HEK293T (cell line): ENCODE data around the gene LRPPRC.

Experiments
- CTCF ChIA-PET: fragments of 350-600 bp; formaldehyde crosslinking; extraction: SDS; loops from one replicate; lab custom pipeline; 2021; ENCODE audit warnings: antibody characterized with exemption, inconsistent platforms; lab: Yijun Ruan, JAX
- POLR2A ChIA-PET: fragments of 350-600 bp; formaldehyde crosslinking; extraction: SDS; loops from one replicate; lab custom pipeline; 2020; ENCODE audit warnings: antibody characterized with exemption, inconsistent platforms; lab: Yijun Ruan, JAX
- DNase-seq: peaks from one replicate; pipeline ENCODE4 v3.0.0; 2012; ENCODE audit warnings: mixed read lengths; ENCODE audit errors: extremely low spot score
- ARNT ChIP-seq: fragments of 450-650 bp; IDR thresholded peaks from 2 replicates; pipeline ENCODE4 v1.6.1; 2017; ENCODE audit warnings: mild to moderate bottlenecking
- BHLHE40 ChIP-seq: fragments of 450-650 bp; IDR thresholded peaks from 2 replicates; pipeline ENCODE4 v1.6.1; 2016; ENCODE audit warnings: mild to moderate bottlenecking, moderate library complexity, borderline replicate concordance
- CTBP1 ChIP-seq: fragments of 450-650 bp; IDR thresholded peaks from 2 replicates; pipeline ENCODE4 v1.6.1; 2016; ENCODE audit warnings: borderline replicate concordance
- ELF4 ChIP-seq: fragments of 450-650 bp; IDR thresholded peaks from 2 replicates; pipeline ENCODE4 v1.6.1; 2017; ENCODE audit warnings: antibody characterized with exemption
- FOXA1 ChIP-seq: fragments of 450-650 bp; IDR thresholded peaks from 2 replicates; pipeline ENCODE4 v1.6.1; 2016; ENCODE audit warnings: mild to moderate bottlenecking
- FOXK2 ChIP-seq: fragments of 450-650 bp; IDR thresholded peaks from 2 replicates; pipeline ENCODE4 v1.6.1; 2016; ENCODE audit warnings: mild to moderate bottlenecking
- FOXM1 ChIP-seq: fragments of 450-650 bp; IDR thresholded peaks from 2 replicates; pipeline ENCODE4 v1.6.1; 2017; ENCODE audit warnings: mild to moderate bottlenecking, borderline replicate concordance
- HDGF ChIP-seq: fragments of 450-650 bp; IDR thresholded peaks from 2 replicates; pipeline ENCODE4 v1.6.1; 2017; ENCODE audit warnings: antibody characterized with exemption, borderline replicate concordance
- L3MBTL2 ChIP-seq: fragments of 450-650 bp; conservative IDR thresholded peaks from 2 replicates; pipeline ENCODE4 v1.6.1; 2016; ENCODE audit warnings: mild to moderate bottlenecking
- LEF1 ChIP-seq: fragments of 450-650 bp; IDR thresholded peaks from 2 replicates; pipeline ENCODE4 v1.6.1; 2017; ENCODE audit warnings: mild to moderate bottlenecking, borderline replicate concordance
- NFRKB ChIP-seq: fragments of 450-650 bp; IDR thresholded peaks from 2 replicates; pipeline ENCODE4 v1.6.1; 2016; ENCODE audit warnings: mild to moderate bottlenecking, moderate library complexity
- PKNOX1 ChIP-seq: fragments of 450-650 bp; IDR thresholded peaks from 2 replicates; pipeline ENCODE4 v1.6.1; 2016
- SP1 ChIP-seq: fragments of 450-650 bp; IDR thresholded peaks from 2 replicates; pipeline ENCODE4 v1.6.1; 2017
- SUZ12 ChIP-seq: fragments of 450-650 bp; IDR thresholded peaks from 2 replicates; pipeline ENCODE4 v1.6.1; 2016; ENCODE audit warnings: mild to moderate bottlenecking
- TARDBP ChIP-seq: fragments of 450-650 bp; IDR thresholded peaks from 2 replicates; pipeline ENCODE4 v1.6.1; 2016
- ZNF384 ChIP-seq: fragments of 450-650 bp; IDR thresholded peaks from 2 replicates; pipeline ENCODE4 v1.6.1; 2016

The LRPPRC gene

GRCh38 chr2:44005846-44006245 lies 10.1 kb upstream of the LRPPRC start:
- ChIA-PET POLR2A (no interaction called here), CTCF (no interaction called here)
- TF ChIP-seq L3MBTL2 (no peak), FOXM1 (no peak), TARDBP (no peak), ZNF384 (no peak), ELF4 (no peak), NFRKB (no peak), CTBP1 (no peak), SP1 (no peak), SUZ12 (no peak), FOXA1 (no peak), LEF1 (no peak), ARNT (no peak)
- no peak for DNase-seq

GRCh38 chr2:44004735-44005602 lies 9.2 kb upstream of the LRPPRC start:
- POLR2A ChIA-PET, result no interaction called here
- TF ChIP-seq ELF4, result no peak
- no peak for TF ChIP-seq NFRKB
- no peak for TF ChIP-seq BHLHE40
- TF ChIP-seq L3MBTL2, result no peak
- no peak for TF ChIP-seq PKNOX1
- CTCF ChIA-PET, result no interaction called here
- DNase-seq, result no peak

GRCh38 chr2:44001716-44002115 lies 5.9 kb upstream of the LRPPRC start:
- TF ChIP-seq FOXK2, result no peak
- TF ChIP-seq BHLHE40, result no peak
- no peak for TF ChIP-seq FOXA1
- TF ChIP-seq CTBP1, result no peak
- no peak for TF ChIP-seq L3MBTL2
- TF ChIP-seq ARNT, result no peak
- TF ChIP-seq PKNOX1, result no peak
- no peak for TF ChIP-seq TARDBP
- ChIA-PET POLR2A (no interaction called here), CTCF (no interaction called here)
- no peak for DNase-seq

GRCh38 chr2:43998263-43998662 lies 2.5 kb upstream of the LRPPRC start:
- DNase-seq, result no peak
- ChIA-PET CTCF (no interaction called here), POLR2A (no interaction called here)
- TF ChIP-seq HDGF, result no peak

- CTCF ChIA-PET, result no interaction called here
- no peak for TF ChIP-seq LEF1
- no peak for TF ChIP-seq NFRKB
- no peak for TF ChIP-seq SP1
- no peak for TF ChIP-seq HDGF
- no peak for TF ChIP-seq ELF4
- no peak for TF ChIP-seq FOXA1
- no peak for TF ChIP-seq FOXM1
- TF ChIP-seq L3MBTL2, result no peak
- DNase-seq, result no peak
- POLR2A ChIA-PET, result no interaction called here
Observed at GRCh38 chr2:43993437-43993836, 2.4 kb downstream of the LRPPRC start.

- TF ChIP-seq CTBP1 (no peak), SP1 (no peak), LEF1 (no peak), FOXM1 (no peak), ELF4 (no peak), ZNF384 (no peak), FOXK2 (no peak), PKNOX1 (no peak), ARNT (no peak), HDGF (no peak), L3MBTL2 (no peak), FOXA1 (no peak), SUZ12 (no peak), BHLHE40 (no peak), TARDBP (no peak)
- ChIA-PET CTCF (no interaction called here), POLR2A (no interaction called here)
- no peak for DNase-seq
Observed at GRCh38 chr2:43989545-43989944, 6.2 kb downstream of the LRPPRC start.

- CTCF ChIA-PET, result no interaction called here
- TF ChIP-seq ARNT (no peak), ELF4 (no peak), FOXM1 (no peak), CTBP1 (no peak), PKNOX1 (no peak), L3MBTL2 (no peak), SUZ12 (no peak), NFRKB (no peak), FOXK2 (no peak), LEF1 (no peak), BHLHE40 (no peak), FOXA1 (no peak), HDGF (no peak), TARDBP (no peak)
- POLR2A ChIA-PET, result no interaction called here
- no peak for DNase-seq
Observed at GRCh38 chr2:43986600-43986999, 9.2 kb downstream of the LRPPRC start.
